Liver (tissue), 9 donors: ENCODE results near the gene GATC. TPM values are rescaled to one million over a fixed set of nuclear protein-coding genes. Genes with fewer than 3 reads are reported as not detected.

Source experiments
- DNase-seq: peaks from one replicate; pipeline ENCODE4 v3.0.0-alpha.2; 2017; ENCODE audit warnings: low spot score
- H3K27ac ChIP-seq, 2 donors: one replicate each; pipeline ENCODE4 v1.7.0; 2013; ENCODE audit warnings: inconsistent platforms in 2 of 2, low read length in 2 of 2, control low read depth in 1 of 2, low read depth in 1 of 2, mild to moderate bottlenecking in 1 of 2
- H3K27me3 ChIP-seq, 4 donors: one replicate each; pipeline versions ENCODE4 v1.6.1 to v1.7.0; 2013; ENCODE audit warnings: low read length in 3 of 4, inconsistent platforms in 1 of 4, mild to moderate bottlenecking in 1 of 4, moderate library complexity in 1 of 4; ENCODE audit not compliant: control insufficient read depth in 4 of 4, insufficient read depth in 4 of 4
- H3K36me3 ChIP-seq, 4 donors: one replicate each; pipeline versions ENCODE4 v1.6.1 to v1.7.0; 2013; ENCODE audit warnings: low read length in 3 of 4, mild to moderate bottlenecking in 3 of 4, low read depth in 1 of 4, moderate library complexity in 1 of 4; ENCODE audit not compliant: control insufficient read depth in 4 of 4, insufficient read depth in 3 of 4
- H3K4me1 ChIP-seq, 4 donors: one replicate each; pipeline versions ENCODE4 v1.6.1 to v1.7.0; 2013; ENCODE audit warnings: low read length in 3 of 4, mild to moderate bottlenecking in 3 of 4, moderate library complexity in 1 of 4; ENCODE audit not compliant: control insufficient read depth in 4 of 4, insufficient read depth in 4 of 4
- H3K4me3 ChIP-seq, 3 donors: one replicate each; pipeline versions ENCODE4 v1.6.1 to v1.7.0; 2013; ENCODE audit warnings: low read length in 3 of 3, control low read depth in 1 of 3, low read depth in 1 of 3, mild to moderate bottlenecking in 1 of 3
- H3K9ac ChIP-seq, 2 donors: one replicate each; pipeline ENCODE4 v1.7.0; 2013; ENCODE audit warnings: low read length in 2 of 2, mild to moderate bottlenecking in 2 of 2, moderate library complexity in 2 of 2, control low read depth in 1 of 2, low read depth in 1 of 2
- H3K9me3 ChIP-seq, 4 donors: one replicate each; pipeline versions ENCODE4 v1.6.1 to v1.7.0; 2013; ENCODE audit warnings: low read length in 3 of 4; ENCODE audit not compliant: control insufficient read depth in 4 of 4
- ATF3 ChIP-seq: IDR thresholded peaks from 2 replicates; pipeline ENCODE4 v1.6.1; 2016; ENCODE audit warnings: antibody characterized with exemption
- CTCF ChIP-seq: fragments of 150-350 bp; IDR thresholded peaks from 2 replicates; pipeline ENCODE4 v1.5.1; 2017; ENCODE audit warnings: improper control_type of control experiment, low read depth, low read length; ENCODE audit not compliant: missing input control
- EGR1 ChIP-seq, 2 donors: IDR thresholded peaks; 2 replicates each; pipeline ENCODE4 v1.6.1; 2016 to 2018; ENCODE audit warnings: antibody characterized with exemption in 2 of 2, low read depth in 2 of 2
- FOXA1 ChIP-seq: IDR thresholded peaks from 2 replicates; pipeline ENCODE4 v1.6.1; 2016; ENCODE audit warnings: antibody characterized with exemption
- FOXA2 ChIP-seq: IDR thresholded peaks from 2 replicates; pipeline ENCODE4 v1.6.1; 2016; ENCODE audit warnings: antibody characterized with exemption
- GABPA ChIP-seq, 2 donors: IDR thresholded peaks in 1 of 2; conservative IDR thresholded peaks in 1 of 2; 2 replicates each; pipeline ENCODE4 v1.6.1; 2016; ENCODE audit warnings: antibody characterized with exemption in 2 of 2, mild to moderate bottlenecking in 1 of 2, moderate library complexity in 1 of 2
- HNF4A ChIP-seq, 2 donors: conservative IDR thresholded peaks; 2 replicates each; pipeline ENCODE4 v1.6.1; 2016; ENCODE audit warnings: antibody characterized with exemption in 2 of 2, mild to moderate bottlenecking in 2 of 2
- HNF4G ChIP-seq: IDR thresholded peaks from 2 replicates; pipeline ENCODE4 v1.6.1; 2016; ENCODE audit warnings: antibody characterized with exemption
- JUND ChIP-seq, 2 donors: IDR thresholded peaks; 2 replicates each; pipeline ENCODE4 v1.6.1; 2016; ENCODE audit warnings: antibody characterized with exemption in 2 of 2
- MAX ChIP-seq: IDR thresholded peaks from 2 replicates; pipeline ENCODE4 v1.6.1; 2016; ENCODE audit warnings: antibody characterized with exemption
- NR2F2 ChIP-seq: IDR thresholded peaks from 2 replicates; pipeline ENCODE4 v1.6.1; 2016; ENCODE audit warnings: antibody characterized with exemption
- RAD21 ChIP-seq, 2 donors: IDR thresholded peaks; 2 replicates each; pipeline ENCODE4 v1.6.1; 2016; ENCODE audit warnings: antibody characterized with exemption in 2 of 2, mild to moderate bottlenecking in 2 of 2
- REST ChIP-seq: IDR thresholded peaks from 2 replicates; pipeline ENCODE4 v1.6.1; 2016; ENCODE audit warnings: antibody characterized with exemption, mild to moderate bottlenecking
- RXRA ChIP-seq, 2 donors: IDR thresholded peaks; 2 replicates each; pipeline ENCODE4 v1.6.1; 2017 to 2018; ENCODE audit warnings: antibody characterized with exemption in 2 of 2, mild to moderate bottlenecking in 1 of 2
- SP1 ChIP-seq: IDR thresholded peaks from 2 replicates; pipeline ENCODE4 v1.6.1; 2018; ENCODE audit warnings: antibody characterized with exemption, mild to moderate bottlenecking
- TAF1 ChIP-seq: conservative IDR thresholded peaks from 2 replicates; pipeline ENCODE4 v1.6.1; 2016; ENCODE audit warnings: antibody characterized with exemption, mild to moderate bottlenecking
- YY1 ChIP-seq: IDR thresholded peaks from 2 replicates; pipeline ENCODE4 v1.6.1; 2016; ENCODE audit warnings: antibody characterized with exemption, mild to moderate bottlenecking
- ZBTB33 ChIP-seq: IDR thresholded peaks from 2 replicates; pipeline ENCODE4 v1.6.1; 2016; ENCODE audit warnings: antibody characterized with exemption
- WGBS: extraction: QIAGEN DNeasy Blood & Tissue Kit; methylation state at CpG from one replicate; pipeline ENCODE4 v1.1.7; 2013; 5-methylcytosine and 5-hydroxymethylcytosine counted together
- polyA plus RNA-seq, 2 donors: library from polyadenylated mRNA; stranded (reverse) in 1 of 2; unstranded in 1 of 2; fragments of 200-250 nt in 1 of 2; fragments of >200 nt in 1 of 2; fragmentation: Nextera tagmentation in 1 of 2; extraction: Ambion mirVana in 1 of 2; gene quantifications; one replicate each; pipeline versions ENCODE4 v1.2.1 to v1.2.3, GENCODE V29; 2013 to 2015
- total RNA-seq, 2 donors: library from RNA; depleted of rRNA; stranded (reverse); fragments of >200 nt; gene quantifications; one replicate each; pipeline ENCODE4 v1.2.3, GENCODE V29; 2014
- donor health status: healthy.
- donor health status: healthy.
- donor health status: healthy.
- donor health status: healthy.
- donor health status: healthy.

The GATC gene
- total and polyA plus RNA-seq, 4 donors = 8.9 to 15.5 (median 13.3) TPM

- H3K4me1 ChIP-seq = peaks cover 0 to 7% (median 4%) of the 10 kb centered on the region in 4 donors
- 51% methylated on average over 2 of the region's 2 CpGs for WGBS
- H3K4me3 ChIP-seq = no peak overlapping the region
- H3K9me3 ChIP-seq = no peaks in the 10 kb centered on the region
- no peak overlapping the region for H3K9ac ChIP-seq
- TF ChIP-seq ATF3 (no peak), NR2F2 (no peak), MAX (no peak), HNF4G (no peak), RXRA (IDR thresholded peaks at IDR 0.05) (no peak), FOXA2 (no peak), TAF1 (no peak), HNF4A (conservative IDR thresholded peaks at IDR 0.05) (no peak), SP1 (no peak), GABPA (IDR thresholded peaks at IDR 0.05 in 1 of 2, conservative IDR thresholded peaks at IDR 0.05 in 1 of 2) (no peak), YY1 (no peak), EGR1 (IDR thresholded peaks at IDR 0.05; ENCODE audit: low read depth in 2 of 2) (no peak), RAD21 (IDR thresholded peaks at IDR 0.05) (no peak), REST (no peak), ZBTB33 (no peak), CTCF (no peak), FOXA1 (no peak), JUND (IDR thresholded peaks at IDR 0.05) (no peak)
- H3K27ac ChIP-seq = no peak overlapping the region
- no peaks in the 10 kb centered on the region for H3K27me3 ChIP-seq
- no peaks in the 10 kb centered on the region for H3K36me3 ChIP-seq
- no peak for DNase-seq
These were observed 28.3 kb downstream of the GATC start for GRCh38 chr12:120474616-120474960.
